ENCODE results near the gene ZNF629.

GRCh38 chr16:30736995-30737793 lies 49.8 kb downstream of the ZNF629 start:
- TF ChIP-seq, protein P1, sequence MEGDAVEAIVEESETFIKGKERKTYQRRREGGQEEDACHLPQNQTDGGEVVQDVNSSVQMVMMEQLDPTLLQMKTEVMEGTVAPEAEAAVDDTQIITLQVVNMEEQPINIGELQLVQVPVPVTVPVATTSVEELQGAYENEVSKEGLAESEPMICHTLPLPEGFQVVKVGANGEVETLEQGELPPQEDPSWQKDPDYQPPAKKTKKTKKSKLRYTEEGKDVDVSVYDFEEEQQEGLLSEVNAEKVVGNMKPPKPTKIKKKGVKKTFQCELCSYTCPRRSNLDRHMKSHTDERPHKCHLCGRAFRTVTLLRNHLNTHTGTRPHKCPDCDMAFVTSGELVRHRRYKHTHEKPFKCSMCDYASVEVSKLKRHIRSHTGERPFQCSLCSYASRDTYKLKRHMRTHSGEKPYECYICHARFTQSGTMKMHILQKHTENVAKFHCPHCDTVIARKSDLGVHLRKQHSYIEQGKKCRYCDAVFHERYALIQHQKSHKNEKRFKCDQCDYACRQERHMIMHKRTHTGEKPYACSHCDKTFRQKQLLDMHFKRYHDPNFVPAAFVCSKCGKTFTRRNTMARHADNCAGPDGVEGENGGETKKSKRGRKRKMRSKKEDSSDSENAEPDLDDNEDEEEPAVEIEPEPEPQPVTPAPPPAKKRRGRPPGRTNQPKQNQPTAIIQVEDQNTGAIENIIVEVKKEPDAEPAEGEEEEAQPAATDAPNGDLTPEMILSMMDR (IDR thresholded peaks at IDR 0.05), result no peak
- no peak for TF ChIP-seq POLR2A (IDR thresholded peaks at IDR 0.05)
- no peak for TF ChIP-seq EP300 (IDR thresholded peaks at IDR 0.05)

All from gastroesophageal sphincter (tissue), 3 donors.